ENCODE measurements around the gene TCP11L2. TPM values are rescaled to one million over a fixed set of nuclear protein-coding genes. Genes with fewer than 3 reads are reported as not detected.
"Not testable (repeated sequence)": the region's sequence is repeated elsewhere in the genome, so short reads cannot be mapped to it uniquely, and the experiment has no call there.

Gene TCP11L2
- total RNA-seq, 2 donors from 2014 or later = 19.2 to 19.6 TPM

DNA sequence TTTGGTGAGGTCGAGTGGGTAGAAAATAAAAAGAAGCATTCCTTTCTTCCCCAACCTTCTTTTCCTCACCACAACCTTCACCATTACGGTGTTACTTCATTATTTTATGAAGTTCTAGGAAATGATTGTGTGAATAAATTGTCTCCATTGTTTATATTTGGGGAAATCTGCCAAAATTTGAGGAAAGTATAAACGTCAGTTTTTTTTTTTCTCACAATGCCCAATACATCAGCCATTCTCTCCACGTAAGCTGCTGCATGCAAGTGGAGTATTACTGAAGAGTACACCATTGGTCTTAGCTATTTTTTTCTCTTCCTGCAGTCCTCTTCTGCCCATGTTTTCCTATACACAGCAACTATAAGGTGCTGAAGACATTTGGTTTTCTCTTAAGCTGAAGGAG, 45.9 kb downstream of the TCP11L2 start:
- H3K9me3 Mint-ChIP-seq = no peaks in the 10 kb centered on the region
- DNase-seq (ENCODE audit: low spot score in 2 of 2) = no peak
- no peak for ATAC-seq
- H3K27ac Mint-ChIP-seq = no peak overlapping the region
- H3K36me3 Mint-ChIP-seq = peaks cover 0 to 4% of the 10 kb centered on the region in 2 donors

DNA sequence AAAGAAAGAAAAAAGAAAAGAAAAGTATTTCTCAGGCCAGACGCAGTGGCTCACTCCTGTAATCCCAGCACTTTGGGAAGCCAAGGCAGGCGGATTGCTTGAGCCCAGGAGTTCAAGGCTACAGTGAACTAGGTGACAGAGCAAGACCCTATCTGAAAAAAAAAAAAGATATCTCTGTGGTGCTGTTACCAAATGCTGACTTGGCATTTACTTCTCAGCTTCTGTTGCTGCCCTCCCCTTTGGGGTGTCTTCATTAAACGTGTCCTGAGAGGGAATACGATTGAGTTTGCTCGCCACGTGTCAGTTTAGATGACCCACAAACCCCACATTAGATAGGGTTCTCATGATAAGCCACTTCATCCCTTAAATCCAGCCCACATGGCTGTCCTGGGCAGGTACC, 50.6 kb downstream of the TCP11L2 start:
- no peak for ATAC-seq
- Mint-ChIP-seq H3K27ac (no peak overlapping the region), H3K9me3 (no peaks in the 10 kb centered on the region), H3K36me3 (peaks cover under 1 to 2% of the 10 kb centered on the region in 2 donors)
- DNase-seq (ENCODE audit: low spot score in 2 of 2) = no peak

DNA sequence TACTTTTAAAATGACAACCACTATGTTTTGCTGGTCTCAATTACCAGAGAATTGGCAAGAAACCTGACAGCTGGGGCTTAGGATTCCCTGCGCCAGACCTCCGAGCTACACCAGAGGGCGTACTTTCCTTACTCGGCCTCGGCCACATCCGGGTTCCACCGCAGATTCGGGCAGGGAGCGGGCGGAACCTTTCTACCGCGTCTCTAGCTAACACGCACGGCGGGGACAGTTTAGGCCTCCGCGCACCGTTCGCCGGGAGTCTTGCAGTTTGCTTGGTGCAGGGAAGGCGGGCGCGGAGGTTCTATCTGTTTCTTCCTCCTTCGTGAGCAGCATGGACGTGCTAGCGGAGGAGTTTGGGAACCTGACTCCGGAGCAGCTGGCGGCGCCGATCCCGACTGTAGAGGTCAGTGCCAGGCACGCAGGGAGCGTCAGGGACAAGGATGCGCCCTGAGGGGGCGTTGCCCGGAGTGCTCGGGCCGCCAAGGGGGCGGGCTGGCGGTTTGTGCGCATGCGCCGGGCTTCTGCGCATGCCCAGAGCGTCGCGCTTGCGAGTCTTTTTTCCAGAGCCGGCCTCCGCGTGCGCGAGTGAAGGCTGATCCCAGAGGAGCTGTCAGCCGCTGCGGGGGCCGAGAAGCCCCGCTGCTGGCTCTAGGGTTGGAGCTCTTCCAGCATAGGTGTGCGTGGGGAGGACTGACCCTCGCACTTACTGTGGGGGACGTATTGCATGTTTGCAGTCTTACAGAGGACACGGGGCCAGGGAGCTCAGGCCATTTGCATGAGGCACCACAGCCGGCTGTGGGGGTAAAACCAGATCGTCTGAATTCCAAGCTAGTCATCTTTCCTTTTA, 55.2 kb downstream of the TCP11L2 start, which contains the start of gene POLR3B:
TSS of gene POLR3B (plus strand) at position 200 of the 847 bp plus-strand sequence. CDS start at position 332, 132 bp downstream.
- H3K27ac Mint-ChIP-seq = peak within 1 kb of the TSS; percentile 94 to 97
- no peaks in the 10 kb centered on the region for H3K9me3 Mint-ChIP-seq
- H3K36me3 Mint-ChIP-seq = peaks cover 6 to 7% of the 10 kb centered on the region in 2 donors
- ATAC-seq (peak; percentile 90 to 95), DNase-seq (ENCODE audit: low spot score in 2 of 2) (peak; percentile 92 to 93)

DNA sequence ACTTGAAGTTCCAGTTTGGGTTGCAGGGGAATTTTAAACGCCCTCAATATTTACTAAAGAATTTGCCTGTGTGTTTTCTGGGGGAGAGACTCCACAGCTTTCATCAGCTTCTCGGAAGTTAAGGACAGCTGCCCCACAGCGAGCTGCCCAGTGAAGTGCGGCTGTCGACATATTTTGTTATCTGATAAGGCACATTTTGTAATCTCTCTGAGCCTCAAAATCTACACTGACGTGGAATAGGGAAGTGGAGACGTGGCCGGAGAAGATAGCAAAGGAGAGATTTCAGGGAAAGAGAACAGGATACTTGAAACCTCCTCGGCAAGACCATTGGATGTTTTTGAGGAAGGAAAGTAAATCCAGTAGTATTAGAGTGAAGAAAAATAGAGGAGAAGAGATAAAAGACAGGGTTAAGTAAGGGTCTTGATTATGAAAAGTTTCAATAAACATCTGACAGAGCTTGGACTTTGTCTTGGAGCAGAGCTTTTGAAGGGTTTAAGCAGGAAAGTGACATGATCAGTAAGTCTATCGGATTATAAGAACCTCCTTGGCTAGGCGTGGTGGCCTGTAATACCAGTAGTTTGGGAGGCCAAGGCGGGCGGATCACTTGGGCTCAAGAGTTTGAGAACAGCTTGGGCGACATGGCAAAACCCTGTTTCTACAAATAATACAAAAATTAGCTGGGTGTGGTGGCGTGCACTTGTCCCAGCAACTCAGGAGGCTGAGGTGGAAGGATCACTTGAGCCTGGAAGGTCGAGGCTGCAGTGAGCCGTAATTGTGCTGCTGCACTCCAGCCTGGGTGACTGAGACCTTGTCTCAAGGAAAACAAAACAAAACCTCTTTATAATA, 56.1 kb downstream of the TCP11L2 start:
- ATAC-seq (peak in 1 of 2 donors; percentile 21), DNase-seq (ENCODE audit: low spot score in 2 of 2) (no peak)
- H3K36me3 Mint-ChIP-seq = peaks cover 6 to 7% of the 10 kb centered on the region in 2 donors

DNA sequence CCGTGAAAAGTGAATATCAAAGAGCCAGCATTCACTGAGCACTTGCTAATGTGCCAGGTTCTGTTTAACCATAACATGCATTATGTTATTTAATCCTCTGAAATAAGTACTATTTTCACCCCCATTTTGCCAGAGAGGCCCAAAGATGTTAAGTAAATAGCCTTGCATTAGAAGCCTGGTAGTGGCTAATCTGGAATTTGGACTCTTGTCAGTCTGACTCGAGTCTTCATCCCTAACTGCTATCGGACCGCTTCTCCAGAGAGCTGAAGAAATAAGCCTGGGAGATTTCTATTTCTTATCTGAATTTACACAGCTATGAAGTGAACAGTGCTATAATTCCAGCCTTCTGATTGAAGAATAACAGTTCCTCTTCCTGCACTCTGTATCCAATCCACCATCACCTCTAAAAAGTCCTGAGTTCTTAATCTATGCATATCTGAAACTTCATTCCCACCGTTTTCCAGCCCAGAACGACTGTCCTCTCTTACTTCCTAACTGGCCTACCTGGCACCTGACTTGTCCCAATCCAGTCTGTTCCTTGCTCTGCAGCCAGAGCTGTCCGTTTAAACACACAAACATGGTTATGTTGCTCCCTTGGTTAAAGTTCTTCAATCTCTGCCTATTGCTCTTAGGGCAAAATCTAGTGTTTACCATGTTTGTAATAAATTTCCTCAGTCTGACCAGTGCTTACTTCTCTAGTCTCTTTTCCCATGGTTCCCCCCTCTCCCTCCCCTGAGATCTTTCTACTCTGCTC, 57.3 kb downstream of the TCP11L2 start:
- peaks cover 6 to 7% of the 10 kb centered on the region in 2 donors for H3K36me3 Mint-ChIP-seq
- H3K9me3 Mint-ChIP-seq = no peaks in the 10 kb centered on the region
- DNase-seq (ENCODE audit: low spot score in 2 of 2) (no peak), ATAC-seq (no peak)
- no peak overlapping the region for H3K27ac Mint-ChIP-seq

More for the DNA sequence above, 56.1 kb downstream of the TCP11L2 start:
- Mint-ChIP-seq H3K27ac (peak overlapping the region; percentile 94 to 97), H3K9me3 (no peaks in the 10 kb centered on the region)

DNA sequence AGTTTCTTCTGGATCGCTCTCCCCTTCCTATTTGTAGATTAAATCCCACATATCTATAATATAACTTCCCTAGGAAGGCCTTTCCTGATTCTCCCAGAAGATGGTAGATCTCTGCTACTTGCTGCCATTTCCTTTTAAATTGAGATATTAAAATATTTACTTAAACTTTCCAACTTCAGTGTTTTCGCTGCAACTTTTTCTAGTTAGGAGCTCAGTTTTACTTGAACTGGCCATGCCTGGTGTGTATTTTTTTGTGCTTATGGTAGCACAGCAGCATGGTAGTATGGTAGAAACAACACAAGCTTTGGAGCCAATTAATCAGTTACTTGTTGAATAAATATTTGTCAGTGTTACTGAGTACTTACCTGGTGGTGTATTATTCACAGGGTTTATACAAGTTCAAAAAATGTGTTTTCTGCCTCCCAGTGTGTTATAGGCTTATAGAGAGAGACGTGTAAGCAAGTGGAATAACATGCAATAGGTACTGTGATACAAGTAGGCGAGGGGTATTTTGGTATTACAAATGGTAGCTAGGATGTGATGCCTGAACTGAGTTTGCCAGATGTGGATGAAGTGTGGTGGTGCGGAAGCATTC, 58.0 kb downstream of the TCP11L2 start:
- DNase-seq (ENCODE audit: low spot score in 2 of 2) (no peak), ATAC-seq (no peak)
- Mint-ChIP-seq H3K9me3 (no peaks in the 10 kb centered on the region), H3K36me3 (peaks cover 6 to 7% of the 10 kb centered on the region in 2 donors), H3K27ac (no peak overlapping the region)

DNA sequence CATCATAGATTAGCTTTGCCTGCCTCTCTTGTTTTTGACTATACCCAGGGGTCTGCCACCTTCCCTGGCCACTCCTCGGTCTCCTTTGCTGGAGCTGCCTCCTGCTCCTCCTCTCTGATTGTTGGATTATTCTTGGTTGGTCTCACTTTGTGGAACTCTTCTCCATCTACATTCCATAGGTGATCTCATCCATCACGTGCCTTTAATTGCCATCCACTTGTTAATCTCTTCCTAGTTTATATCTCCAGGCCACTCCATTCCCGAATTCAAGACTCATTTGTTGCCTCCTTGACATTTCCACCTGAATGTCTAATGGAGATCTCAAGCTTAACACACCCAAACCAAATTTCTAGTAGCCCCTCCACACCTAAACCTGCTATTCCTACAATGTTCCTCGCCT, 60.4 kb downstream of the TCP11L2 start:
- H3K36me3 Mint-ChIP-seq = peaks cover 6 to 7% of the 10 kb centered on the region in 2 donors
- H3K9me3 Mint-ChIP-seq = no peaks in the 10 kb centered on the region
- DNase-seq (ENCODE audit: low spot score in 2 of 2) (no peak), ATAC-seq (no peak)
- H3K27ac Mint-ChIP-seq = no peak overlapping the region

DNA sequence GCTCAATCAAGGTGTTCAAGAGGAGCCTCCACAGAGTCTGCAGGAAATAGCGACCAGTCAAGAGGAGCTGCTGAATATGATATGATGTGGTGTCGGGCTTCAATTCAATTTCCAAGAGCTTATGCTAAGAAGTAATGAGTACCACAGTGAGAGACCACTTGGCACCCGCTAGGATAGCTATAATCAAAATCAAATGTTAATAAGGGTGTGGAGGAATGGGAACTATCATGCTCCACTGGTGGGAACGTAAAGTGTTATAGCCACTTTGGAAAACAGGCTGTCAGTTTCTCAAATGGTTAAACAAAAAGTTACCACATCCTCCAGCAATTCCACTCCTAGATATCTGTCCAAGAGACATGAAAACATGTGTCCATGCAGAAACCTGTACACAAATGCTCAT, 61.7 kb downstream of the TCP11L2 start:
- H3K27ac Mint-ChIP-seq = no peak overlapping the region
- ATAC-seq = peak in 1 of 2 donors; percentile 34
- no peak for DNase-seq (ENCODE audit: low spot score in 2 of 2)
- no peaks in the 10 kb centered on the region for H3K36me3 Mint-ChIP-seq
- no peaks in the 10 kb centered on the region for H3K9me3 Mint-ChIP-seq

DNA sequence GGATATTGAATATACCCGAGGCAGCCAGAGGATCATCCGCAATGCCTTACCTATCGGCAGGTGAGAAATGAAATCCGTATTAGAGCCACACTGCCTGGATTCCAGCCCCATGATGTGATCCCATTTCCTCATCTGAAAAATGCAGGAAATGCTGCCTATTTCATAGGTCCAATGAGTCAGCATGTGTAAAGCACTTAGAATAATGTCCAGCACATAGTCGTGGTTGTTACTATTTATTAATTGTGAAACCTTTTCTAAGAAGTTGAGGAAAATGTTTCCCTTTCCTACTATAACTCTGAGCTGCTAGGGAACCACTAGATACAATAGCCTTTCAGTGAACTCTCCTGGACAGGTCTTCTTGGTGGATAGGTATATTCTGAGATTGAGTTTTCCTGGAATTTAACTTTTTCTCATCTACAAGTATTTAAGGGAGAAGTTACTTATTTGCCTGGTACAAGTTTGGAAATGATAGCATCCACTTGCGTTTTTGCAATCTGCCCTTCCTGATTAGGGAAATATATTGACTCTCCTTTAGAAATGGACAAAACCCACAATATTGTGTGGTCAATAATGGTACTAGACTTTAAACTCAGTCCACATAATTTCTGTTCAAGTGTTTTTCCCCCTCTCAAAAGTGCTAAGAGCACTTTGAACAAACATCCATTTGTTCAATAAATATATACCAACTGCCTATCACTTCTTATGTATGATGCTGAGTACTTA, 67.3 kb downstream of the TCP11L2 start:
- H3K27ac Mint-ChIP-seq = no peak overlapping the region
- H3K36me3 Mint-ChIP-seq = peaks cover 15 to 22% of the 10 kb centered on the region in 2 donors
- H3K9me3 Mint-ChIP-seq = no peaks in the 10 kb centered on the region
- DNase-seq (ENCODE audit: low spot score in 2 of 2) (no peak), ATAC-seq (no peak)

DNA sequence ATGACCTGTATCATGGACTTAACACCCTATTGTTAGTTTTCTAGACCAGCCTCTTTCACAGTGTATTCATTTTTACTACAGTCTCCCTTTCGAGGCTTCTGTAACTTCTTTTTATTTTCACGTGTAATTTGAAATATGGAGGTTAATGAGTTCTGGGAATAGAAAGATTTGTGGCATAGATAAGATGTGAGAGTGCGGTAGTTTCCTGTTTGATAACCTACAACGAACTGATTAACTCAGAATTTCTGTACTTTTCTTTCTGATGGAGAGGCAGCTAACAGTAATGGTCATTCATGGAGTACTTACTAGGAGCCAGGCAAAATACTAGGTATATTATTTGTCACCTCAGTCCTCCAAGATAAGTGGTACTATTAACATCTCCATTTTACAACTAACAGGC, 76.3 kb downstream of the TCP11L2 start:
- H3K36me3 Mint-ChIP-seq = peaks cover 30 to 42% of the 10 kb centered on the region in 2 donors
- H3K9me3 Mint-ChIP-seq = no peaks in the 10 kb centered on the region
- ATAC-seq (no peak), DNase-seq (ENCODE audit: low spot score in 2 of 2) (no peak)
- H3K27ac Mint-ChIP-seq = no peak overlapping the region

DNA sequence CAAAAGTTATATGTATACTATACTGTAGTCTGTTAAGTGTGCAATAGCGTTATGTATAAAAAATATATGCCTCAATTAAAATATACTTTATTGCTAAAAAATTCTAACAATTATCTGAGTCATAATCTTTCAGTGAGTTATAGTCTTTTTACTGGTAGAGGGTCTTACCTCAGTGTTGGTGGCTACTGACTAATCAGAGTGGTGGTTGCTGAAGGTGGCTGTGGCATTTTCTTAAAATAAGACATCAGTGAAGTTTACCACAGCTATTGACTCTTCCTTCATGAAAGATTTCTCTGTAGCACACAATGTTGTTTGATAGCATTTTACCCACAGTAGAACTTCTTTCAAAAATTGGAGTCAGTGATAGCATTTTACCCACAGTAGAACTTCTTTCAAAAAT, 78.4 kb downstream of the TCP11L2 start:
- Mint-ChIP-seq H3K27ac (peak overlapping the region in 1 of 2 donors; percentile 14), H3K36me3 (peaks cover 21 to 42% of the 10 kb centered on the region in 2 donors), H3K9me3 (no peaks in the 10 kb centered on the region)
- DNase-seq (ENCODE audit: low spot score in 2 of 2) = no peak
- ATAC-seq = peak in 1 of 2 donors; percentile 32

DNA sequence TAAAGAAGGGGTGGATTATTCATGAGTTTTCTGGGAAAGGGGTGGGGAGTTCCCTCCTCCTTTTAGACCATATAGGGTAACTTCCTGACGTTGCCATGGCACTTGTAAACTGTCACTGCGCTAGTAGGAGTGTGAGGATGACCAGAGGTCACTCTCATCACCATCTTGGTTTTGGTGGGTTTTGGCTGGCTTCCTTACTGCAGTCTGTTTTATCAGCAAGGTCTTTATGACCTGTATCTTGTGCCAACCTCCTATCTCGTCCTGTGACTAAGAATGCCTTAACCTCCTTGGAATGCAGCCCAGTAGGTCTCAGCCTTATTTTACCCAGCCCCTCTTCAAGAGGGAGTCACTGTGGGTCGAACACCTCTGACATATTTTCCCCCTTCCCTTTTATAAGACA, 79.3 kb downstream of the TCP11L2 start:
- H3K9me3 Mint-ChIP-seq; ATAC-seq; DNase-seq (ENCODE audit: low spot score in 2 of 2); H3K27ac Mint-ChIP-seq: not testable (repeated sequence)
- peaks cover 21 to 34% of the 10 kb centered on the region in 2 donors for H3K36me3 Mint-ChIP-seq

DNA sequence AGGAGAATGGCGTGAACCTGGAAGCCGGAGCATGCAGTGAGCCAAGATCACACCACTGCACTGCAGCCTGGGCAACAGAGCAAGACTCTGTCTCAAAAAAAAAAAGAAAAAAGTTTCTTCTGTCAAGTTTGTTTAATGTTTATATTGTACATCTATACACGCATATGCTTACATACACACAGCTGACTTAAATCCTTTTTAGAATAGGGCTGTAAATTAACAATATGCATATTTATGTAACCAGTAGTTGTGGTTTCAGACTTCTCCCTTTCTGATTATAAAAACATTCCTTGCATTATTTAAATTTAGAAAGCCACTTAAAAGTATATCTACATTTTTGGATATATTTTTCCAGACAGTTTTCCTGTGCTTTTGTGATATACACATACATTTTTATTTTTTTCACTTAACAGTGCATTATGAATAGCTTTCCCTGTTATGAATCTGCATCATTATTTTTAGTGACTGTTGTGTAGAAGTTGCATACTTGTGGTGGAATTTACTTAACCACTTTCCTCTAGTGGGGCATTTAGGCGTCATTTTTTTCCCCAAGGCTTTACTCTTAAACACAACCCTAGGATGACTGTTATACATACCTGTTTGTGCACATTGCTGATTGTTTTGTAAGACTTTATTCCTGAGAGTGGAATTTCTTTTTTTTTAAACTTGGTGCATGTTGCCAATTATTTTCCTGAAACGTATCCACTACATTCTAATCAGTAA, 84.4 kb downstream of the TCP11L2 start:
- no peak for ATAC-seq
- no peak overlapping the region for H3K27ac Mint-ChIP-seq
- DNase-seq (ENCODE audit: low spot score in 2 of 2) = no peak
- peaks cover 8 to 13% of the 10 kb centered on the region in 2 donors for H3K36me3 Mint-ChIP-seq
- no peaks in the 10 kb centered on the region for H3K9me3 Mint-ChIP-seq

DNA sequence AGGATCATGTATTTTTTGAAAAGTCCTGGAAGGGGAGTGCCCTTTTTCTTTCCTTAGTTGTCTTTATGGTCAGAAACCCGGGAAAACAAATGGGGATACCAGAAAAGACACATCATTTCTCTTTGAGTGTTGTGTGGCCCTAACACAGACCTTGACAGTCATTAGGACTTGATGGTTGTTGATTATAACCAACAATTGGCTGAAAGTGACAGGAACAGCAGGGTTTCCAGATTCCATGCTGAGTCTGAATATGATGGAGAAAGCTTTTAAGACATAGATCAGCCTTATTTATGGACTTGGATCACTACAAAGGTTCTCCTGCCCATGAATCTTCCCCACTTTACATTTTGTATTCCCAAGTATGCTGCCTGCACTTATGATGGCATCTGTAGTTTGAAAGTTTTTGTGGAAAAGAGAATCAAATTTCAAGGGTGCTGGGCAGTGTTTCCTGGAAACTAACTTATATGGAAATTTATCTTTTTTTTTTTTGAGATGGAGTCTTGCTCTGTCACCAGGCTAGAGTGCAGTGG, 85.4 kb downstream of the TCP11L2 start:
- ATAC-seq (no peak), DNase-seq (ENCODE audit: low spot score in 2 of 2) (no peak)
- Mint-ChIP-seq H3K36me3 (peaks cover 0 to 5% of the 10 kb centered on the region in 2 donors), H3K27ac (no peak overlapping the region), H3K9me3 (no peaks in the 10 kb centered on the region)

DNA sequence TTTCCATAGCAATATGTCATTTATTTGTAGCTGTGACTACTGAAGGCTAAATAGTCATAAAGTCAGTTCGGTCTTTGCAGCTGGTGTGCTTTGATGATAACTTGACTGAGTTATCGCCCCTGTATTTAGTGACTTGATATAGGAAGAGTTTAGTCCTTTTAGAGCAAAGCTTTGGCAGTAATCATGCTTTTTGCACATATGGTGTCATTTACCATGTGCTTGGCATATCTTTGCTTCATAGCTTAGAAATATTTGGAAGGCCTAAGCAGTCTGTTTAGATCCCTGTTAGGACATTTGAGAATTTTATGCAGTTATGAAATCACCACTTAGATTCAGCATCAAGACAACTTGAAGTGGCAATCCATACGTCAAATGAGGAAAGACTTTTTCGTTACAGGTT, 86.6 kb downstream of the TCP11L2 start:
- DNase-seq (ENCODE audit: low spot score in 2 of 2) (no peak), ATAC-seq (no peak)
- no peak overlapping the region for H3K27ac Mint-ChIP-seq
- peaks cover 6 to 11% of the 10 kb centered on the region in 2 donors for H3K36me3 Mint-ChIP-seq
- H3K9me3 Mint-ChIP-seq = no peaks in the 10 kb centered on the region
